Measurements from ENCODE around the gene TGFBR1.
A peak's percentile ranks its signal among the peaks of the same experiment; 100 is the strongest.

TGFBR1 gene

GRCh38 chr9:99172124-99173091 is 67.5 kb downstream of the TGFBR1 start:
- DNase-seq = no peak

GRCh38 chr9:99173570-99174504 is 68.9 kb downstream of the TGFBR1 start:
- no peak for DNase-seq

- DNase-seq = no peak
Measured at GRCh38 chr9:99176527-99177013, 71.7 kb downstream of the TGFBR1 start.

DNA sequence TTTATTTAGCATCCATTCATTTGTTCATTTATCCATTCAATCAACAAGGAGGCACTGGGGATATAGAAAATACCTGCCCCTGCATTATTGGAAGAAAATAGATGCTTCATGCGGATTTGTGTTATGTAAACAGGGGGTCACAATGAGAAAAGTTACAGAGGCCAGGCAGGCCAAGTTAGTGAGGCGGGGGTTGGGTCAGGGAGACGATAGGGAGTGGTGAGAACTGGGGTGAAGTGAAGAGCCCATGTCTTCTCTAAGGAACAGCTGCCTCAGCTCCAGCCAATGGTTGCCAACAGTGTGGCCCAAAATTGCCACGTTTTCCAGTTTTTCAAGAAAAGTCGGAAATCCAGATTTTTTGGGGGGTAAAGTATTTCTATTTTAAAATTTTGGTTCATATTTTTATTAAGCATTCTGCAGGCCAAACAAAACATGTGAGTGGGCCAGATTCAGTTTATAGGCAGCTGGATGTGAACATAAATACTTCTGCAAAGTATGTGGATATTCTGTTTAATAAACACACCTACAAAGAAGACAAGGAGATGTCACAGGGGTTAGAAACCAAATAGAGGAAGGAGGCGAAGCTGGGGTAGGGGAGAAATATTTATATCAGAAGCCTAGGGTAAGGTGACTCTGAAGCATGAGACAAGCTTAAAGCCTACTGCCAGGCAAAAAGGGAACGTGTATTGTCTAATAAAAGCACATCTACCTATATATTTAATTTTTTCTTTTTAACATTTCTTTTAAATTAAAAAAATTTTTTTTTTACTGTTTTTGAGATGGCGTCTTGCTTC is 72.9 kb downstream of the TGFBR1 start:
- no peak for DNase-seq

DNA sequence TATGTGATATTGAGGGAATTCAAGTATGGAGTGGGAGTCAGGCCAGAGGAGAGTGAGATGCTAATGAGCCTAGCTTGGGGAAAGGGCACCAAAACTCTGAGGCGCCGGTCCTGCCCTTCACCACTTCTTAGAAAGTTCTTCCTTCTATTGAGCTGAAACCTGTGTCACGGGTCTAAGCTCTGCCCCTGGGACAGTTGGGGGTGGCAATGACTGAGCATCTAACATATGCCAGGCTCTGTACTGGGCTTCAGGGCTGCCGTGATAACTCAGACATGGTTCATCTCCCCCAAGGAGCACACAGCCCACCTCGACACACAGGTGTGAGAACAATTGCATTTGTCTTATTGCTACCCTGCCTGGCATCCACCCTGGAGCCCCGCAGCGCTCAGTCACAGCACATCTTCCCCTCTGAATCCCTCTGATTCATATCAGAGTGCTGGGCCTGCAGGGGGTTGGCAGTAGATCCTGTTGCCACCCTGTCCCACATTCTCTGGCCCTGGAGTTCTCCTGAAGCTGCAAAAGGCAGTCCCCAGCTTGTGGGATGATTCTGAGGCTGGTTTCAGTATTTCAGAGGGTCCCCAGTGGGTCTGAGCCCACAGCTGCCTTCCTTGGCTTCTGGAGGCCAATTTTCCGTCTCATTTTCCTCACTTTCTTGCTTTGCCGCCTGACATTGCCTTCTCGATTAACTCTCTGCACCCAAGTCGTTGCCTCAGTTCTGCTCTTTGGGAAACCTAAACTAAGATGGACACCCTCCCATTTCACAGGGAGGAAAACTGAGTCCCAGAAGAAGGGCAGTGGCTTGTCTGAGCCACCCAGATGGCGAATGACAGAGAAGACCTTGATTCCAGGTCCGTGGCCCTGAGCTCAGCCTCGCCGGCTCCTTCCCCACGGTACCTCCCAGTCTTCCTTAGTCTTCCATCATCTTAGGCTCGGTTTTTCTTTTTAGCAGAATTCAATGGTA is 74.3 kb downstream of the TGFBR1 start:
- no peak for DNase-seq

- DNase-seq = no peak
Measured at GRCh38 chr9:99180199-99180598, 75.3 kb downstream of the TGFBR1 start.

DNA sequence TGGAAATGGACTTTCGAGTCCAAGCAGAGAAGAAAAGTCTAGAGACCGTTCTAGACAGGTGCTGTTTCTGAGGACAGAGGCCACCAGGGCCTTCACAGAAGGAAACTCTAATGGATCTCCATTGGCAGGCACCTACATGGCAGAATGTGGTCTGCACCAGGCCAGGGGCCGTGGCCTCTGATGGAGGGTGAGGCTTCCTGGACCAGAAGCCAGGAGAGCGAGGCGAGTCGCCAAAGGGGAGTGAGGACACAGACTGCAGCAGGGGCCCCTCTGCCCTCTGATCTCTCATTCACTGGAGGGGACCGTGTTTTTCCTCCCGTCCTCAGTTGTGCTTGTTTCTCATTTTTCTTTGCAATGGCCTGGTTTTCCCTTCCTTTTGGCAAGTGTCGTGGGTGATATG is 75.7 kb downstream of the TGFBR1 start:
- no peak for DNase-seq

DNA sequence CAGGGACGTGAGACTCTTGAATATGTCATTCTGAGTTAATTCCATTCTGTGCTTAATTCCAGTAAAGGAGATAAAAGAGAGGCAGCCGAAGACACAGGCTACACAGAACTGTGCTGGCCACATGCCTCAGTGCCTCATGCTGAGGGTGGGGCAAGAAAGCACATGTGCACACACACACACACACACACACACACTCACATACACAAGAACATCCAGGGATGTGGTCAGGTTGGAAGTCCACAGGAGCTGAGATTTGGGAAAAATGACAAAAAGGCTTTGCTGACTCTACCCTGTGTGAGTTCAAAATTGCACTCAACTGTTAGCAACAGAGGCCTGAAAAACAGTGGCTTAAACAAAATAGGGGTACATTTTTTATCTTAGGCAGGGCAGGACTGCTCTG is 76.3 kb downstream of the TGFBR1 start:
- DNase-seq = no peak

DNA sequence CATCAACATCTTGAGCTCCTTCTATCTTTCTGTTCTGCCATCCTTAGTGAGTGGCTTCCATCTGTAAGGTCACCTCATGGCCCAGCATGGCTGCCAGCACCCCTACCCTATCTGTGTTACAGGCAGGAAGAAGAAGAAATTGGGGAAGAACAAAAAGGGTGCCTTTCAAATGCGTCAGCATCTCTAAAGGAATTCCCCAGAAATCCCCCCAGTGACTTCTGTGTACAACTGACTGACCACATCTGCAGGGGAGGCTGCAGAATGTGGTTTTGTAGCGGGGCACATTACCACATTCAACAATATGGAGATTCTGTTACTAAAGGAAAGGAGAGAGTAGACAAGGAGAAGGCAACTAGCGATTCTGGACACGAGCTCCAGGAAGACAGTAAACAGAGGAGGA is 76.7 kb downstream of the TGFBR1 start:
- DNase-seq = peak in 1 of 2 donors; percentile 63

- DNase-seq = no peak
Measured at GRCh38 chr9:99182356-99182755, 77.4 kb downstream of the TGFBR1 start.

GRCh38 chr9:99183616-99184015 is 78.7 kb downstream of the TGFBR1 start:
- no peak for DNase-seq

DNA sequence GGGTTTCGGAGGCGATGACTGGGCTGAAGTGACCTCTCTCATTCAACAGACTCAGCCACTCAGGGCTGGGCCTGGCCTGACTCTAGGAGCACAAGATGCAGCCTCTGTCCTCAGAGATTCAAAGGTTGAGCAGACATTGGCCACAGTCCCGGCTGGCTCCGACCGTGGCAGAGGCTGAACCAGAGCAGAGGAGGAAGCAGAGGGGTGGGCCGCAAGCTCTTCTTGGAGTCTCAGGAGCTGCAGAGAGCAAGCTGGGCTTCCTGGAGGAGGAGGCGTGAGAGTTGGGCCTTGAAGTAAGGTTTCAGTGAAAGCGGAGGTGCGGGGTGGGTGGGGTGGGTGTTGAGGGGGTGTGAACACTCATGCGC is 79.2 kb downstream of the TGFBR1 start:
- no peak for DNase-seq

- DNase-seq = peak; percentile 44 to 96
Measured at GRCh38 chr9:99184475-99185347, 79.8 kb downstream of the TGFBR1 start.

DNA sequence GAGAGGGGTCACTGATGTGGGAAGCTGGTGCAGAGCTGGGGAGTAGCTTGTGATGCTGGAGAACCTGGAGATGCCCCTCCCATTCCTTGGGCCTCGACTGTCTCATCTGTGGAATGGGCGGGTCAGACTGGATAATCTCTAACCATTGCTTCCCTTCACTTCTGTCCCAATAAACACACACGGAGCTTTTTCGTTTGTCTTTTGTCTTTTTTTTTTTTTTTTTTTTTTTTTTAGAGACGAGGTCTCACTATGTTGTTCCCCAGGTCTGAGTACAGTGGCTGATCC is 80.4 kb downstream of the TGFBR1 start:
- DNase-seq = no peak

GRCh38 chr9:99185934-99186333 is 81.0 kb downstream of the TGFBR1 start:
- no peak for DNase-seq

DNA sequence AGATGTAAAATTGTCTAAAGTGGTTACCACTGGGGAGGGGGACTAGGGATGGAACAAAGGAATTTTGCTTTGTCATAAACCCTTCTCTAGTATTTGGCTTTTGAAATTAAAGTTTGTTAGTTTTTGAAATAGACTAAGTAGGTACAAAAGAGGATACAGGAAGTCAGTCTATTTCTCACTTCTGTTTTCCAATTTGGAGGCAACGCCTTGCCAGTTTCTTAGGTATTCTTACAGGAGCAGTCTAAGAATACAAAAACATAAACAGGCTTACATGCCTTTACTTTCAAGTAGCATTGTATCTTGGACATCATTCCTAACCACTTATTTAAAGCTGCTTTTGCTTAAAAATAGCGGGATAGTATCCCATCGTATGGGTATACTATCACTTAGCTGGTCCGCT is 82.4 kb downstream of the TGFBR1 start:
- DNase-seq = no peak

DNA sequence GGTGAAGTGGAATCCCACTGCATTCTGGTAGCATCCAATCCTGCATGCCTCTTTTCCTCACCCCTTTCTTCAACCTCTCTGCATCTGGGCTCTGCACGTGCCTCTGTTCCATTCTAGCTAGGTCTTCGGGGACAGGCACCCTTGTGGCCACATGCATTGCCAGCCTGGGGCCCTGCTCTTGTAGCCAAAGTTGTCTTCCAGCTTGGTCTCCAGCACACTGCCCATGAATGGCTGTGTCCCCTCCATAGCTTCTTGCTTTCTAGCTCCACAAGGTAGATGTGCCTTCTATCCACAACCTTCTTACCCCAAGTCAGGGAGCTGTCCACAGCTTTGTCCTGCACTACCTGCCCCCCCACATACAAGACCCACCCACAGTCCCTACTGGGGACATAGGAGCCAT is 84.3 kb downstream of the TGFBR1 start:
- DNase-seq = no peak

GRCh38 chr9:99189887-99190596 is 85.1 kb downstream of the TGFBR1 start:
- DNase-seq = no peak

- DNase-seq = no peak
Measured at GRCh38 chr9:99190597-99191283, 85.8 kb downstream of the TGFBR1 start.
